DND-41 (cell line): Measurements from ENCODE around the gene PROSER3.
A peak's percentile ranks its signal among the peaks of the same experiment; 100 is the strongest.

Experiments used
- ATAC-seq: fragments of 200-7000 bp; cut with Tn5 transposase; 3 replicates; pipeline ENCODE4 v1.9.1; 2021; ENCODE audit warnings: low read depth; ENCODE audit not compliant: insufficient read depth
- DNase-seq: peaks from one replicate; pipeline ENCODE4 v3.0.0-alpha.2; 2020
- H2AFZ ChIP-seq: 2 replicates; pipeline ENCODE4 v1.6.0; 2012; ENCODE audit warnings: low read depth, low read length
- H3K27ac ChIP-seq: 2 replicates; pipeline ENCODE4 v1.5.1; 2012; ENCODE audit warnings: low read length, inconsistent platforms
- H3K27me3 ChIP-seq: fragments of 200-600 bp; sonication (generic); 2 replicates; pipeline ENCODE4 v1.6.0; 2012; ENCODE audit warnings: low read length, mild to moderate bottlenecking, inconsistent platforms; ENCODE audit not compliant: insufficient read depth, poor library complexity
- H3K36me3 ChIP-seq: 2 replicates; pipeline ENCODE4 v1.5.1; 2012; ENCODE audit warnings: low read length, inconsistent platforms; ENCODE audit not compliant: insufficient read depth
- H3K4me1 ChIP-seq: 2 replicates; pipeline ENCODE4 v1.5.1; 2012; ENCODE audit warnings: mild to moderate bottlenecking, low read length; ENCODE audit not compliant: insufficient read depth
- H3K4me2 ChIP-seq: 2 replicates; pipeline ENCODE4 v1.6.0; 2012; ENCODE audit warnings: mild to moderate bottlenecking, moderate library complexity, low read length, inconsistent platforms; ENCODE audit not compliant: insufficient read depth
- H3K4me3 ChIP-seq, 2 experiments: fragments of 200-600 bp in 1 of 2; shearing (Covaris generic) in 1 of 2; 2 replicates each; pipeline ENCODE4 v1.5.1; 2012 to 2016; ENCODE audit warnings: inconsistent platforms in 2 of 2, low read length in 2 of 2, mild to moderate bottlenecking in 2 of 2, low read depth in 1 of 2, moderate library complexity in 1 of 2
- H3K79me2 ChIP-seq: 2 replicates; pipeline ENCODE4 v1.6.0; 2012; ENCODE audit warnings: low read length, inconsistent platforms; ENCODE audit not compliant: insufficient read depth
- H3K9ac ChIP-seq: 2 replicates; pipeline ENCODE4 v1.6.0; 2012; ENCODE audit warnings: low read depth, mild to moderate bottlenecking, inconsistent platforms, low read length, moderate library complexity
- H3K9me3 ChIP-seq: 2 replicates; pipeline ENCODE4 v1.5.1; 2012; ENCODE audit warnings: low read length, moderate library complexity, mild to moderate bottlenecking, inconsistent platforms; ENCODE audit not compliant: insufficient read depth, severe bottlenecking
- H4K20me1 ChIP-seq: 2 replicates; pipeline ENCODE4 v1.6.0; 2012; ENCODE audit warnings: low read length; ENCODE audit not compliant: insufficient read depth
- EZH2 ChIP-seq: IDR thresholded peaks from 3 replicates; pipeline ENCODE4 v1.6.1; 2012; ENCODE audit warnings: borderline replicate concordance, low read depth, mild to moderate bottlenecking, moderate library complexity, low read length, inconsistent platforms; ENCODE audit not compliant: severe bottlenecking
- TF ChIP-seq, protein P1 (sequence below): IDR thresholded peaks from 2 replicates; pipeline ENCODE4 v1.5.1; 2012; ENCODE audit warnings: borderline replicate concordance, low read length, moderate library complexity, mild to moderate bottlenecking; ENCODE audit not compliant: poor library complexity, severe bottlenecking; ENCODE audit errors: extremely low read depth

The PROSER3 gene

DNA sequence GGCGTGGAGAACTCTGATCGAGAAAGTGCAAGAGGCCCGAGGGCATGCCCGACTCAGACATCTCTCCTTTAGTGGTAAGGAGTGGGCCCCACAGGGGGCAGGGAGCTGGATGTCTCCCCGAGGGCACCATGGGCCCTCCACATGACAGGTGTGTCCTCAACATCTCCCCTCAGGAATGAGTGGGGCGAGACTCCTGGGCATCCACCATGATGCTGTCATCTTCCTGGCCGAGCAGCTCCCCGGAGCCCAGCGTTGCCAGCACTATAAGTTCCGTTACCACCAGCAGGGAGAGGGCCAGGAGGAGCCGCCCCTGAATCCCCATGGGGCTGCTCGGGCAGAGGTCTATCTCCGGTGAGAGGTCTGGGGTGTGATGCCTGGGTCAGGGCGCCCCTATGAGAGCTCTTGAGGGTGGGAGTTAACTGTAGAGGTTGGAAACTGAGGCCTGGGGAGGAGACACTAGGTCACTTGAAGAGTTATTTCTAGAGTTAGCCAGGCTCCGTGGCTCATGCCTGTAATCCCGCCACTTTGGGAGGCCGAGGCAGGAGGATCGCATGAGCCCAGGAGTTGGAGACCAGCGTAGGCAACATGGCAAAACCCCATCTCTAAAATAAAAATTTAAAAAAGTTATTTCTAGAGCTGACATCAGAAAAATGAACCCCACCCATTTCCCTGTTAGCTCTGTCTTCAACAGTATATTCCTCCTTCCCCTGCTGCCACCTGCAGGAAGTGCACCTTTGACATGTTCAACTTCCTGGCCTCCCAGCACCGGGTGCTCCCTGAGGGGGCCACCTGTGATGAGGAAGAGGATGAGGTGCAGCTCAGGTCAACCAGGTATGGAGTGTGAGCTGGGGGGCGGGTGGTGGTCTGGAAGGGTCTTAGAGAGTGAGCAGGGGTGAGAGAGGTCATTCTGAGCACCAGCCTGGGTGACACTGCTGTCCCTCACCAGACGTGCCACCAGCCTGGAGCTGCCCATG is 20.8 kb upstream of the PROSER3 start:
- H3K27me3 ChIP-seq = no peaks in the 10 kb centered on the region
- H3K79me2 ChIP-seq = no peaks in the 10 kb centered on the region
- no peaks in the 10 kb centered on the region for H3K9me3 ChIP-seq
- H3K9ac ChIP-seq = no peak overlapping the region
- H4K20me1 ChIP-seq = peaks cover 26% of the 10 kb centered on the region
- H3K4me1 ChIP-seq = peaks cover 30% of the 10 kb centered on the region
- no peak overlapping the region for H2AFZ ChIP-seq
- TF ChIP-seq EZH2 = no peak
- TF ChIP-seq, protein P1, sequence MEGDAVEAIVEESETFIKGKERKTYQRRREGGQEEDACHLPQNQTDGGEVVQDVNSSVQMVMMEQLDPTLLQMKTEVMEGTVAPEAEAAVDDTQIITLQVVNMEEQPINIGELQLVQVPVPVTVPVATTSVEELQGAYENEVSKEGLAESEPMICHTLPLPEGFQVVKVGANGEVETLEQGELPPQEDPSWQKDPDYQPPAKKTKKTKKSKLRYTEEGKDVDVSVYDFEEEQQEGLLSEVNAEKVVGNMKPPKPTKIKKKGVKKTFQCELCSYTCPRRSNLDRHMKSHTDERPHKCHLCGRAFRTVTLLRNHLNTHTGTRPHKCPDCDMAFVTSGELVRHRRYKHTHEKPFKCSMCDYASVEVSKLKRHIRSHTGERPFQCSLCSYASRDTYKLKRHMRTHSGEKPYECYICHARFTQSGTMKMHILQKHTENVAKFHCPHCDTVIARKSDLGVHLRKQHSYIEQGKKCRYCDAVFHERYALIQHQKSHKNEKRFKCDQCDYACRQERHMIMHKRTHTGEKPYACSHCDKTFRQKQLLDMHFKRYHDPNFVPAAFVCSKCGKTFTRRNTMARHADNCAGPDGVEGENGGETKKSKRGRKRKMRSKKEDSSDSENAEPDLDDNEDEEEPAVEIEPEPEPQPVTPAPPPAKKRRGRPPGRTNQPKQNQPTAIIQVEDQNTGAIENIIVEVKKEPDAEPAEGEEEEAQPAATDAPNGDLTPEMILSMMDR = peak; percentile 42
- DNase-seq = no peak
- no peak overlapping the region for H3K27ac ChIP-seq
- peaks cover 68% of the 10 kb centered on the region for H3K36me3 ChIP-seq
- no peak overlapping the region for H3K4me2 ChIP-seq
- ATAC-seq = no peak
- no peak overlapping the region for H3K4me3 ChIP-seq

DNA sequence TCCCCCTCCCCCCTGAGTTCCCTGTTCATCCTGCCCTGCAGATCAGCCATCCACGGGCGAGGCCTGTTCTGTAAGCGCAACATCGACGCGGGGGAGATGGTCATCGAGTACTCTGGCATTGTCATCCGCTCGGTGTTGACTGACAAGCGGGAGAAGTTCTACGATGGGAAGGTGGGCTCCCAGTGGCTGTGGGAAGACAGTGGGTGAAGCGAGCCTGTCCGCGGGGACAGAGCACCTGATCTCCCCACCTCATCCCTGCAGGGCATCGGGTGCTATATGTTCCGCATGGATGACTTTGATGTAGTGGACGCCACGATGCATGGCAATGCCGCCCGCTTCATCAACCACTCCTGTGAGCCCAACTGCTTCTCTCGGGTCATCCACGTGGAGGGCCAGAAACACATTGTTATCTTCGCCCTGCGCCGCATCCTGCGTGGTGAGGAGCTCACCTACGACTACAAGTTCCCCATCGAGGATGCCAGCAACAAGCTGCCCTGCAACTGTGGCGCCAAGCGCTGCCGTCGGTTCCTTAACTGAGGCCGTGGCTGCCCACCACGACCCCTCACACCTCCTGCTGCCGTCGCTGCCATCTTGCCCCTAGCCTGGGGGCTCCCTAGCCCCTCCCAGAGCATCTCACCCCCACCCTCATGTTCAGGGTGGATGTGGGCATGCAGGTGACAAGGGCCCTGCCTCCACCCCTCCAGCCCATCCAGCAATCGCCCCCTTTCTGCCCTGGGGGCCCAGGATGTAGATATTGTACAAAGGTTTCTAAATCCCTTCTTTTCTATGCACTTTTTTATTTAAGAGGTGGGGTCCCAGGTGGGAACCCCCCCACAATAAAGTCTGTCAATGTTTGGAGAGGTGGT is 19.7 kb upstream of the PROSER3 start:
- H3K4me1 ChIP-seq = peaks cover 36% of the 10 kb centered on the region
- no peak for TF ChIP-seq EZH2
- TF ChIP-seq, protein P1 = no peak
- H3K27me3 ChIP-seq = no peaks in the 10 kb centered on the region
- H3K27ac ChIP-seq = no peak overlapping the region
- H3K9me3 ChIP-seq = no peaks in the 10 kb centered on the region
- H3K9ac ChIP-seq = no peak overlapping the region
- H2AFZ ChIP-seq = no peak overlapping the region
- DNase-seq (no peak), ATAC-seq (no peak)
- H3K79me2 ChIP-seq = no peaks in the 10 kb centered on the region
- no peak overlapping the region for H3K4me3 ChIP-seq
- H3K4me2 ChIP-seq = no peak overlapping the region
- H4K20me1 ChIP-seq = peaks cover 19% of the 10 kb centered on the region; the same call in 1 of the 2 replicates
- H3K36me3 ChIP-seq = peaks cover 64% of the 10 kb centered on the region

DNA sequence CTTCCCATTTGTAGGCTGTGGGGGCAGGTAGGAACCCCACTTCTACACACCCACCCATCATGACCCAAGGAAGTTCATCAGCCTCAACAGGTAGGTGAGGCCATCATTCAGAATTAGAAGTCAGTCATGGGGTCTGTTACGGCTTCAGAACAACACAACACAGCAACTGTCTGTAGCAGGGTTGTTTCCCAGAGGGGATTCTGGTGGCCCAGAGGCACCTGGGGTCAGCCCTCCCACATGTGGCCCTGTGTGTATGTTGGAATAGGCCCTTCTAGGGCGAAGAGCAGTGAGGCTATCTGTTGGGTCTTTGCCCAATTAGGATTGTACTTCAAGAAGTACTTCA is 19.1 kb upstream of the PROSER3 start:
- Histone ChIP-seq H3K4me1 (peaks cover 39% of the 10 kb centered on the region), H4K20me1 (peaks cover 13% of the 10 kb centered on the region; the same call in 1 of the 2 replicates), H3K27me3 (no peaks in the 10 kb centered on the region), H3K4me3 (no peak overlapping the region), H2AFZ (no peak overlapping the region), H3K79me2 (0 out of 2 replicates have a peak, but pooled peaks cover 3% of the 10 kb centered on the region), H3K4me2 (no peak overlapping the region), H3K36me3 (peaks cover 60% of the 10 kb centered on the region), H3K27ac (no peak overlapping the region), H3K9me3 (no peaks in the 10 kb centered on the region), H3K9ac (no peak overlapping the region)
- ATAC-seq (no peak), DNase-seq (no peak)
- no peak for TF ChIP-seq EZH2
- TF ChIP-seq, protein P1 = no peak
